ENCODE measurements around the gene ZNF487.

The ZNF487 gene

DNA sequence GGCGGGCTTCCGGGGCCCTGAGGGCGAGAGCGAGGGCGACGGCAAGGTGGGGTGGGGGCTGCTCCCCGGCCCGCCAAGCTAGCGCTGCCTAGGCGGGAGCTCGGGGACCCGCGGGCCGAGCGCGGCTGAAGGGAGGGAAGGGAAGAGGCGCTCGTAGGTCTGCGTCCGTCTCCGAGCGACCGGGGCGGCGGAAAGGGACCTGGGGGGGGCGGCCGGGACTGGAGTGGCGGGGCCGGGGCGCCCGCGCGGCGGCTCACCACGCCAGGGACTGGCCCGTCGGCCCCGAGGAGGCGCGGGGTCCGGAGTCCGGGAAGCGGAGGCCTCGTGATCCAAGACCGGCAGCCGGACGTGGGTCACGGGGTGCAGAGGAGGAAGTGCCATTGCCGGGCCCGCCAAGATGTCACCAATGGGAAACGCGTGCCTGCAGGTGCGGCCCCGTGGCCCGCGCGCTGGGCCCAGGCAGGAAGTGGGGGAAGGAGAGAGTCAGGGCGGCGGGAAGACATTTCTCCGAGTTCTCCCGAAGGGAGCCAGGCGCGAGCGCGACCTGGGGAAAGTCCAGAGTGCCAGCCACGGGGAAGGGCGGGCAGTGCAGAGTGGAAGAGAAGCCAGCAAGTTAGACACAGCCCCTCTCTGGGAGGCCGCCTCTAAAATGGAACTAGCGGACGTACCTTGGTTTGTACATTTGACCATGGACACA, 39.8 kb upstream of the ZNF487 start (continued):
- TF ChIP-seq ZNF704 (tag by site-specific recombination; IDR thresholded peaks at IDR 0.05) (no peak), ZNF629 (tag by site-specific recombination; IDR thresholded peaks at IDR 0.05) (peak; percentile 76), ZNF311 (tag by site-specific recombination; IDR thresholded peaks at IDR 0.05; ENCODE audit: borderline replicate concordance) (no peak), ELK4 (IDR thresholded peaks at IDR 0.05; ENCODE audit: borderline replicate concordance, low read depth, low read length) (no peak), ZNF426 (tag by site-specific recombination; IDR thresholded peaks at IDR 0.05) (no peak), ZNF223 (tag by site-specific recombination; IDR thresholded peaks at IDR 0.05) (no peak), ZNF155 (tag by site-specific recombination; IDR thresholded peaks at IDR 0.05) (no peak), ZBTB49 (tag by site-specific recombination; IDR thresholded peaks at IDR 0.05; ENCODE audit: low read depth) (no peak), YY1 (tag by site-specific recombination; IDR thresholded peaks at IDR 0.05) (peak; percentile 75), ZNF621 (tag by site-specific recombination; IDR thresholded peaks at IDR 0.05) (no peak), ZFP69B (tag by site-specific recombination; IDR thresholded peaks at IDR 0.05) (peak; percentile 98), ZNF670 (tag by site-specific recombination; IDR thresholded peaks at IDR 0.05; ENCODE audit: low read depth) (no peak), HOXC10 (CRISPR knock-in tag; IDR thresholded peaks at IDR 0.05) (peak; percentile 84; the same call in 1 of the 2 replicates), ZSCAN18 (tag by site-specific recombination; IDR thresholded peaks at IDR 0.05) (no peak), ZNF677 (tag by site-specific recombination; IDR thresholded peaks at IDR 0.05) (peak; percentile 41; the same call in 1 of the 2 replicates), ZSCAN16 (tag by site-specific recombination; IDR thresholded peaks at IDR 0.05) (no peak), ZNF404 (tag by site-specific recombination; IDR thresholded peaks at IDR 0.05) (no peak), KLF17 (tag by site-specific recombination; IDR thresholded peaks at IDR 0.05) (peak; percentile 88), ZNF324 (tag by site-specific recombination; IDR thresholded peaks at IDR 0.05) (peak; percentile 63; the same call in 1 of the 2 replicates), SP7 (tag by site-specific recombination; IDR thresholded peaks at IDR 0.05) (peak; percentile 76), ZNF335 (tag by site-specific recombination; conservative IDR thresholded peaks at IDR 0.05) (peak; percentile 54), ZNF19 (tag by site-specific recombination; IDR thresholded peaks at IDR 0.05; ENCODE audit: low read depth) (no peak), ZNF830 (tag by site-specific recombination; IDR thresholded peaks at IDR 0.05; ENCODE audit: low read depth) (no peak), SETDB1 (IDR thresholded peaks at IDR 0.05; ENCODE audit: insufficient read length, low read length) (no peak), GLI2 (tag by site-specific recombination; IDR thresholded peaks at IDR 0.05; ENCODE audit: borderline replicate concordance, low read depth) (no peak), ZNF555 (tag by site-specific recombination; conservative IDR thresholded peaks at IDR 0.05) (no peak), ZNF140 (tag by site-specific recombination; IDR thresholded peaks at IDR 0.05) (no peak), ZNF600 (tag by site-specific recombination; IDR thresholded peaks at IDR 0.05) (peak; percentile 98), ZNF211 (tag by site-specific recombination; IDR thresholded peaks at IDR 0.05; ENCODE audit: low read depth) (no peak)
- TF ChIP-seq, protein P1, sequence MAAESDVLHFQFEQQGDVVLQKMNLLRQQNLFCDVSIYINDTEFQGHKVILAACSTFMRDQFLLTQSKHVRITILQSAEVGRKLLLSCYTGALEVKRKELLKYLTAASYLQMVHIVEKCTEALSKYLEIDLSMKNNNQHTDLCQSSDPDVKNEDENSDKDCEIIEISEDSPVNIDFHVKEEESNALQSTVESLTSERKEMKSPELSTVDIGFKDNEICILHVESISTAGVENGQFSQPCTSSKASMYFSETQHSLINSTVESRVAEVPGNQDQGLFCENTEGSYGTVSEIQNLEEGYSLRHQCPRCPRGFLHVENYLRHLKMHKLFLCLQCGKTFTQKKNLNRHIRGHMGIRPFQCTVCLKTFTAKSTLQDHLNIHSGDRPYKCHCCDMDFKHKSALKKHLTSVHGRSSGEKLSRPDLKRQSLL (tag by site-specific recombination; IDR thresholded peaks at IDR 0.05) = 0 out of 2 replicates have a peak, but pooled peaks have one; percentile 57
- TF ChIP-seq, protein P2, sequence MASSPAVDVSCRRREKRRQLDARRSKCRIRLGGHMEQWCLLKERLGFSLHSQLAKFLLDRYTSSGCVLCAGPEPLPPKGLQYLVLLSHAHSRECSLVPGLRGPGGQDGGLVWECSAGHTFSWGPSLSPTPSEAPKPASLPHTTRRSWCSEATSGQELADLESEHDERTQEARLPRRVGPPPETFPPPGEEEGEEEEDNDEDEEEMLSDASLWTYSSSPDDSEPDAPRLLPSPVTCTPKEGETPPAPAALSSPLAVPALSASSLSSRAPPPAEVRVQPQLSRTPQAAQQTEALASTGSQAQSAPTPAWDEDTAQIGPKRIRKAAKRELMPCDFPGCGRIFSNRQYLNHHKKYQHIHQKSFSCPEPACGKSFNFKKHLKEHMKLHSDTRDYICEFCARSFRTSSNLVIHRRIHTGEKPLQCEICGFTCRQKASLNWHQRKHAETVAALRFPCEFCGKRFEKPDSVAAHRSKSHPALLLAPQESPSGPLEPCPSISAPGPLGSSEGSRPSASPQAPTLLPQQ (tag by site-specific recombination; IDR thresholded peaks at IDR 0.05) = peak; percentile 98

All from HEK293 (cell line).